Esophagus muscularis mucosa (tissue), 4 donors: Measurements from ENCODE around the gene ZNF107.

Source experiments
- EP300 ChIP-seq: sonication (generic); formaldehyde crosslinking; IDR thresholded peaks from one replicate; pipeline ENCODE4 v1.6.1; 2017; ENCODE audit warnings: antibody characterized with exemption
- POLR2A ChIP-seq: fragments of 450-650 bp; IDR thresholded peaks from one replicate; pipeline ENCODE4 v1.6.1; 2017; ENCODE audit warnings: antibody characterized with exemption, moderate library complexity, mild to moderate bottlenecking, low read depth
- TF ChIP-seq, protein P1 (sequence below), 3 experiments: fragments of 200-600 bp in 2 of 3; fragments of 450-650 bp in 1 of 3; sonication (generic) in 2 of 3; IDR thresholded peaks; one replicate each; pipeline ENCODE4 v1.5.1; 2017 to 2019; ENCODE audit warnings: antibody characterized with exemption in 3 of 3, mild to moderate bottlenecking in 2 of 3, moderate library complexity in 1 of 3

DNA sequence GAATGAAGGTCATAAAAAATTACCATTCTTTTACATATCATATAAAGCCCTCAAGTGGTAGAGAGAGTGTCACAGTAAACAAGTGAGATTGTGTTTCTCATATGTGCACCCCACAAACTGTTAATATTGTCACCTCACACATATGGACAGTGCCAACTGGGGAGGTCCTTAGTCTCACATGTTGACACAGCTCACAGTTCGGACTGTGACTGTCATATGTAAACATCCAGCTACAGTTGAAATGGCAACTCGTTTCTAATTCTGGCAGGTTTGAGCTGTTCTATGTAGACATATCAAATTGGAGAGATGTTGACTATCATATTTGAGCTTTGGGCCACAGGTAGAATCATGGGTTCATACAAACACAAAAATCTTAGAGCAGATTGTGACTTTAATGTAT lies 39.4 kb upstream of the ZNF107 start:
- TF ChIP-seq, protein P1, sequence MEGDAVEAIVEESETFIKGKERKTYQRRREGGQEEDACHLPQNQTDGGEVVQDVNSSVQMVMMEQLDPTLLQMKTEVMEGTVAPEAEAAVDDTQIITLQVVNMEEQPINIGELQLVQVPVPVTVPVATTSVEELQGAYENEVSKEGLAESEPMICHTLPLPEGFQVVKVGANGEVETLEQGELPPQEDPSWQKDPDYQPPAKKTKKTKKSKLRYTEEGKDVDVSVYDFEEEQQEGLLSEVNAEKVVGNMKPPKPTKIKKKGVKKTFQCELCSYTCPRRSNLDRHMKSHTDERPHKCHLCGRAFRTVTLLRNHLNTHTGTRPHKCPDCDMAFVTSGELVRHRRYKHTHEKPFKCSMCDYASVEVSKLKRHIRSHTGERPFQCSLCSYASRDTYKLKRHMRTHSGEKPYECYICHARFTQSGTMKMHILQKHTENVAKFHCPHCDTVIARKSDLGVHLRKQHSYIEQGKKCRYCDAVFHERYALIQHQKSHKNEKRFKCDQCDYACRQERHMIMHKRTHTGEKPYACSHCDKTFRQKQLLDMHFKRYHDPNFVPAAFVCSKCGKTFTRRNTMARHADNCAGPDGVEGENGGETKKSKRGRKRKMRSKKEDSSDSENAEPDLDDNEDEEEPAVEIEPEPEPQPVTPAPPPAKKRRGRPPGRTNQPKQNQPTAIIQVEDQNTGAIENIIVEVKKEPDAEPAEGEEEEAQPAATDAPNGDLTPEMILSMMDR (IDR thresholded peaks at IDR 0.05) = no peak
- no peak for TF ChIP-seq POLR2A
- no peak for TF ChIP-seq EP300
